ENCODE measurements around the gene ADPRH. TPM values are rescaled to one million over a fixed set of nuclear protein-coding genes. Genes with fewer than 3 reads are reported as not detected.
"Not testable (repeated sequence)": the region's sequence is repeated elsewhere in the genome, so short reads cannot be mapped to it uniquely, and the experiment has no call there.

ADPRH gene
- total RNA-seq, 1 donor from 2014 or later = 4.6 TPM

DNA sequence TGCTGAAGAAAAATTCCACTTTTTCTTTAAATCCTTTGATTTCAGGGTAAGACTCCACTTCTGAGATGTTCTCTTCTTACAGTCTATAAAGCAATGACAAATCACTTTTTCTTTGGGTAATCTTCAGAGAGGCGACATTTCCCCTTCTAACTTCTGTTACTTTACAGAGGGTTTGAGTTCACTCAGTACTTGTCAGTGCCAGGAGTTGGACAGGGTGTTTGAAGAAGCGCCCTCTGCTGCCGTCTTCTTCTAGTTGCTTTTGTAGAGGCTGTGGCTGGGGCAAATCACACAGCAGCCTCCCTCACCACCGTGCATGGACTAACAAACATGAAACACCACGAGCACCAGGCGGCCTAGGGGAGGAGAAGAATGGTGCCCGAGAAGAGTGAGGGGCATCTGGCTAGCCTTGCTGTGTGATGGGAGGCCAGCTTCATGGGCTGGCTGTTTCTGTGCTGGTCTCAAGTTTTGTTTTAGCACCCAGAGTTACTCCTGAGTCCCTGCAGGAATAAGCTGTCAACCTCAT is 19.8 kb upstream of the ADPRH start, which contains the start of gene CD80:
CD80 (minus strand) TSS at position 174 of the 523 bp plus-strand sequence. CDS start 1,886 bp downstream, outside the sequence.
- DNase-seq (ENCODE audit: low spot score) = no peak

DNA sequence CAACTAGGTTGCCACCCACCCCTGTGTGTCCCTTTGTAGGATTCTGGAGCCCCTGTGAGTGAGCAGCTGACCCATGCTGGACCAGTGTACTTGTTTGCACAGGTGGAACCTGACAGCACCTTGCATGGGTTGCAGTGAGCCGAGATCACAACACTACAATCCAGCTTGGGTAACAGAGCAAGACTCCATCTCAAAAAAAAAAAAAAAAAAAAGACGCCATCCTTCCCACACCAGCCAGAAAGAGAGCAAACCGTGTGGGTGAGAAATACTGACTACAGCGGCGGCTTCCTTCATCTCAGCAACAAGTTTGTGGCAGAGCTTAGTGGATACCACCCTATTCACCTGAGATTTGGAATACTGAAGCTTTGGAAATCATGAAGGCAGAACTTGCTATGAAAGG is 19.1 kb upstream of the ADPRH start:
- DNase-seq (ENCODE audit: low spot score) = no peak

DNA sequence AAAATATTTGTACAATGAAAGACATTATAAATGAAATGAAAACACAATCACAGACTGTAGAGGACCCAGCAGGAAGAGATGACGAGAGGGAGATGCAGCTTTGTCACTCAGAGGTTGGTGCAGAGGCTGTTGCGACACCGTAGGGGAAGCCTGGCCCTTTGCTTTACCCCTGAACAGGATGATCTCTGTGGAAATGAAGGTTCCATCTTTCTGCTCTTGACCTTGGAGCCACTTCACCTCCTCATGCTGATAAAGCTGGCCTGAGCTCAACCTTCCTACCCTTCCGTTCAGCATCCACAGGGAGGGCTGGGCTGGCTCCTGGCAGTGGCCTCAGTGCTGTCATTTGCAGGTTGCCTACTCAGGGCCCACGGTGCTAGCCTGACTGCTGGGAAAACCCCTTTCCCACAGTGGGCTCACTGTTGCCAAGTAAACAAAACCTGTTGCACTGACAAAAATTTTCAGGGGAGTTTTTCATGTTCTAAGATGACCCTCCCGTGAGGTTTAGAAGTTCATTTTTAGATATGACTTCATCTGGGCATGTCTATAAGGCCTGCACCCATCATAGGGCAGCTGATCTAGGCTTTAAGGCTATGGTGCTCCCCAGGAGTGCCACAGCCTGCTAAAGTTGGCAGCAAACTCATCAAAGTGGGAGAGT is 16.9 kb upstream of the ADPRH start:
- no peak for DNase-seq (ENCODE audit: low spot score)

DNA sequence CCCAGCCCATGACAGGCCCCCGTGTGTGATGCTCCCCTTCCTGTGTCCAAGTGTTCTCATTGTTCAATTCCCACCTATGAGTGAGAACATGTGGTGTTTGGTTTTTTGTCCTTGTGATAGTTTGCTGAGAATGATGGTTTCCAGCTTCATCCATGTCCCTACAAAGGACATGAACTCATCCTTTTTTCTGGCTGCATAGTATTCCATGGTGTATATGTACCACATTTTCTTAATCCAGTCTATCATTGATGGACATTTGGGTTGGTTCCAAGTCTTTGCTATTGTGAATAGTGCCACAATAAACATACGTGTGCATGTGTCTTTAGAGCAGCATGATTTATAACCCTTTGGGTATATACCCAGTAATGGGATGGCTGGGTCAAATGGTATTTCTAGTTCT is 16.0 kb upstream of the ADPRH start:
- not testable (repeated sequence) for DNase-seq (ENCODE audit: low spot score)

DNA sequence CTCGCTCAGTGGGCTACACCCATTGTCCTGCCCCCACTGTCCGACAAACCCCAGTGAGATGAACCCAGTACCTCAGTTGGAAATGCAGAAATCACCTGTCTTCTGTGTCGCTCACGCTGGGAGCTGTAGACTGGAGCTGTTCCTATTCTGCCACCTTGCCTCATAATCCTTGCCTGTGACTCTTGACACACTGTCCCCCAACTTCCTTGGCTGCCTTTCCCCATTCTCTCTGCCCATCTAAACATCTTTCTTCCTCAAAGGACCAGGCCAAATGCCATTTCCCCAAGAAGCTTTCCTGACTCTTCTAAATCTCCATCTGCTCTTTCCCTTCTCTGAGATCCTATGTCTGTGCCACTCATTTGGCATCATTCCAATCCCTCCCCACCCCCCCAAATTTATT is 10.1 kb upstream of the ADPRH start:
- DNase-seq (ENCODE audit: low spot score) = no peak

DNA sequence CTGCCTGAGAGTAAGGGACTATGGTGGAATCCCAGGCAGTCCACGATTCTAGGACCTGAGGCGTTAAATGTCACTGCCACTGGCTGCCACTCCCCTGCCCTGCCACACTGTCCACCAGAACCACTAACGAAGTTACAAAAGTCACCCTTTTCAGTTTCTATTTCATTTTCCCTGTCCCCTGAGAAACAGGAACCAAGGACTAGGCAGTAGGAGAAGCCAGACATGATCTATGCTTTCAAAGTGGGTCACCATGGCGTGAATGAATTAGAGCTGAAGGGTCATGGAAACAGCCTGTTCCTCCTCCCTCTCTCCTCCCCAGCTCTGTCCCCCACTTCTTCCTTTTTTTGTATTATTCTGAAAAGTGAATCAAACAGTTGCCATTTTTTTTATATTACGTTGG is 9.1 kb upstream of the ADPRH start:
- DNase-seq (ENCODE audit: low spot score) = peak; percentile 29

DNA sequence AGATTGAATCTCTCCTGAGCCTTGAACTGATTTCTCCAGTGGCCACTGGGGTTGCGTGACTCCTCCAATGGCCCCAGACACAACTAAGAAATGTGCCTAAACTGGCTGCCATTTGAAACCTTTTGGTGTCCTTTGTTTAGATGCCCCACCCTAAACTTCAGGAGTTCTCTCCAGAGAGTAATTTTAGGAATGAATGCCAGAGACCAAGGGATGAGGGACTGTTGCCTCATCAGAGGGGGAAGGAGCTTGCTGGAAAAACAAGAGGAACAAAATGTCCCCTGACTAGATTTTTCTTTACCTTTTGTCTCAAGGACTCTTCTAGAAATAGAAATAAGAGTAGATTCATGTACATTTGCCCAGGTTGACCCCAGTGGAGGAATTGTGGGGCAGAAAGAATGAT is 8.1 kb upstream of the ADPRH start:
- DNase-seq (ENCODE audit: low spot score) = no peak

DNA sequence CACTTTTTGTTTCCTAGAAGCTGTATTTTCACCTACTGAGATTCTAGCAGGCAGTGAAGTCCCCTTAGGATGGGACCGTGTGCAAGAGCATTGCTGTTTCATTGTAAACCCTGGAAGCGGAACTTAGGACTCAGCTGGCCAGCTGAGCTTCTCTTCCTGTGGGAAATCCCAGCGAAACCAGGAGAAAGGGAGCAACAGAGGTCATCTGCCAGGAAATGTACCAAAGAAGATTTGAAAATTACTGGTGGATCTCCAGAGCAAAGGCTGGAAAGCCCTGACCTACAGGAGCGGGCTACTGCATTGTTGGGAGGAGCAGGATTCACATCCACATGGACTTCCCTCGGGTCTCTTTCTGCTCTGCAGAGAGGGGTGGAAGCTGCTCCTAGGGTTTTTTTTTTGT is 7.6 kb upstream of the ADPRH start:
- DNase-seq (ENCODE audit: low spot score) = no peak

DNA sequence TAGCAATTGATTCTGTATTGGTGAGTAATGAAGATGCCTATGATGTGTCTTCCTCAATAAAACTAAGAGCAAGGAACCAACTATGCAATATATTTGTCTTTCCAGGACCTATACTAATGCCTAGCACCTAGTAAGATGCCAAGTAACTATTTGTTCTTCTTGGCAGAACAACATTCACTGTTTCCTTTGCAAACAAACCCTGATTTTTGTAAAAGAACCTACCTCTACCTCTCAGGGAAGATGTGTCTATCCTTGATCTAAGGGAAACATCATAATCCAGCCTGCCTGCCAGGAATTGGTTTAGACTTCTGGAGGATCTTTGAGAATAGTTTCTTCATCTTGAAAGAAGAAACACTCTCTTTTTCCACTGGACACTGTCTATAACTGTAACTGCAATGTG is 3.8 kb upstream of the ADPRH start:
- DNase-seq (ENCODE audit: low spot score) = no peak

DNA sequence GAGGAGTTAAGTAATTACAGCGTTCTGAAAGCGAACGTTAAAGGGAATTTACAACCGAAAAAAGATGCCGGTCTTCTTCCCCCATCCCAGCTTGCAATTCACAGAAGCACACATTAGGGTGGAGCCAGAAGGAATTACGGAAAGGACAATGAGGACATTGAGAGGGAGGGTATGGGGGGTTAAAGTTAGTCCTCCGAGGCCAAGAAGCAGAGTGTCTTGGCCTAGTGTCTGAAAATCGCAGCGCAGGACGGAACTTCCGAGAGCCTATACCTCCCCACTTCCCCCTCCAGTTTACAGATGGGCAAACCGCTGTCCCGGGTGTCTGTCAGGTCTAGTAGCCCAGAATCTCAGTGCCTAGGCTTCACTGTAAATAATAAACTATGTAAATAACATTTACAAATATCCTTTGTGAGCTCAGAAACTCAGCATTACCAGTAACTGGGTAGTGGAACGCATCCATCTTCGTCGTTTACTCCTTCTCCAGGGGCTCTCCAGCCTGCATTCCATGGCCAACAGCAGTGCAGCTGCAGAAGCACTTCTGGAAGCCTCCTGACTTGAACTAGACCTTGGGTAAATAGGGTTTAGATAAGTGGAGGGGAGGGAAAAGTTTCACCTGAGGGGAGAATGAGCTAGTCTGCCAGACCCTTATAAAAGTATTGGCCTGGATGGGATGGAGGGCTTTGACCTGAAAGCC is 922 bp downstream of the ADPRH start:
- DNase-seq (ENCODE audit: low spot score) = peak; percentile 66

DNA sequence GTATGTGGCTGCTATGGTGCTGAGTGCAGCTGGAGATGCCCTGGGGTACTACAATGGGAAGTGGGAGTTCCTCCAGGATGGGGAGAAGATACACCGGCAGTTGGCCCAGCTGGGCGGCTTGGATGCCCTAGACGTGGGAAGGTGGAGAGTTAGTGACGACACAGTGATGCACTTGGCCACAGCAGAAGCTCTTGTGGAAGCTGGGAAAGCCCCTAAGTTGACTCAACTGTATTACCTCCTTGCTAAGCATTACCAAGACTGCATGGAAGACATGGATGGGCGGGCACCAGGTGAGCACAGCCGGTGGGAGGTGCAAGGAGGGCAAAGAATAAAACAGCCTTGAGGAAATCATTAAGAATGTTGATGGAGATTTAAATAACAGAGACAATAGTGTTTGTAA is 2.9 kb downstream of the ADPRH start:
- DNase-seq (ENCODE audit: low spot score) = no peak

DNA sequence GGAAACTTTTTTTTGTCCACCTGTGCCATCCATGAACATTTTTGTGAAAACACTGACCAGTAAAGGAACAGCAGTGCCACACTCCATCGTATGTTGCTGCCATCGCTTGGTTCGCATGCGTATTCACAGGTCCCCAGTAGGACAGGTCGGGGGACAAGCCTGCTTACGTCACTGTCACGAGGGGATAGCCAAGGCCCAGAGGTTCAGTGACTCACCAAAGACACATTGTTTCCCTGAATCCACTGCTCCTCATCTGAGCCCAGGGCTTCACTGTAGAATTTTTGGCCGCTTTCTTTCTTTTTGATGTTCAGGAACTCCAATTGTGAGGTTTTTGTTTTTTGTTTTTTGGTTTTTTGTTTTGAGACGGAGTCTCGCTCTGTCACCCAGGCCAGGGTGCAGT is 5.9 kb downstream of the ADPRH start:
- DNase-seq (ENCODE audit: low spot score) = no peak

DNA sequence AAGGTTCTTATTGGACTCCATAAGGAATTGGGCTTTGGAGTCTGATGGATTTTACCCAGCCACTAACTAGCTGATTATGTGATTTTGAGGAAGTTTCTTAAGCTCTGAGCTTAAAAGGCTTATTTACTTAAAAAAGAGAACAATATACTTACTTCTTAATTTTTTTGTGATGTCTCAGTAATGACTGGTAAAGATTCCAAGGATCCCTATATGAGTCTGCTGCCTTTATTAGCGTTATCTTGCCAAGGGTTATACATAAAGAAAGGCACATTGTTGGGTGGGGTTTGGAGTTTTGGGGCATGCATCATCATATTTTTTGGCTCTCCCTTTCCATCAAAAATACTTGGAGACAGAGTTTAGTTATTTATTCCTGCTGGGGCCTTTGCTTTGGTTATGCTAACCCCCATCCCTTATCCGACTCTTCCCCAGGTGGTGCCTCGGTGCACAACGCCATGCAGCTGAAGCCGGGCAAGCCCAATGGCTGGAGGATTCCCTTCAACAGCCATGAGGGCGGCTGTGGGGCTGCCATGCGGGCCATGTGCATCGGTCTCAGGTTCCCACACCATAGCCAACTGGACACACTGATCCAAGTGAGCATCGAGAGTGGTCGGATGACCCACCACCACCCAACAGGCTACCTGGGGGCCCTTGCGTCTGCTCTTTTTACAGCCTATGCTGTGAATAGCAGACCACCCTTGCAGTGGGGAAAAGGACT is 6.7 kb downstream of the ADPRH start:
- DNase-seq (ENCODE audit: low spot score) = no peak

DNA sequence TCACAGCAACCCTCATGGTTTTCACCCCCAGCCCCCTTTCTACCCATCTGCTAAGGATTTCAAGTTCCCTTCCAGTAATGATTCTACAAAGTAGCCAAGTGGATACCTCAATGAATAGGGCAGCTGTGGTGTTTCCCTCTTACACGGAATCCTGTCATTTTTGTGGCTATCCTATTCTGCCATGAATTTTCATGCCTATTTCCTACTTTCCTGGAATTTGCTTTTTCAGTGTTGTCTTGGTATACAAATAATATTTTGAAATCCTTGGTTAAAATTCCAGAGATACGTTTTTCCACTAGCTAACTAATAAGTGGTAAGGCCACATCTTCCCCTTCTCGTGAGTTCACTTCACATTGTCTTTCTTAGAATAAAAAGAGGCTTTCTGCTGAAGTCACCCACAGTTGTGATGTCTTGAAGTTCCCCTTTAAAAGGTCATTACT is 7.5 kb downstream of the ADPRH start:
- no peak for DNase-seq (ENCODE audit: low spot score)

DNA sequence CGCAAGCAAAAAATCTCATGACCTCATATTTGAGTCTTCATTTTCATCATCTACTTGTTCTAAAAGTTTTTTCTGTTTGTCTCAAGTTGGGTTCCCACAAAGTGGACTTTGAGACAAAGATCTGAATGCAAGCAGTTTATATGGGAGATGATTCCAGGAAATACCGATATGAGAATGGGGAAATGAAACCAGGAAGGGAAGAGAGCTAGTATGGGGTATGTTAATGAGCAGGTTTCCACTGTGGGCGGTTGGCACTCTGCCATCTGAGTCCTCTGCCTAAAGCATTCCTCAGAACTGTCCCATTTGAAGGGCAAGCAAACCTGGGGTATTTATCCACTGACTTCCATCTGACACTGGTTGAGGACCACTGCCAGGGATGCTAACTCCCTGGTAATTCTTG is 8.8 kb downstream of the ADPRH start:
- no peak for DNase-seq (ENCODE audit: low spot score)

DNA sequence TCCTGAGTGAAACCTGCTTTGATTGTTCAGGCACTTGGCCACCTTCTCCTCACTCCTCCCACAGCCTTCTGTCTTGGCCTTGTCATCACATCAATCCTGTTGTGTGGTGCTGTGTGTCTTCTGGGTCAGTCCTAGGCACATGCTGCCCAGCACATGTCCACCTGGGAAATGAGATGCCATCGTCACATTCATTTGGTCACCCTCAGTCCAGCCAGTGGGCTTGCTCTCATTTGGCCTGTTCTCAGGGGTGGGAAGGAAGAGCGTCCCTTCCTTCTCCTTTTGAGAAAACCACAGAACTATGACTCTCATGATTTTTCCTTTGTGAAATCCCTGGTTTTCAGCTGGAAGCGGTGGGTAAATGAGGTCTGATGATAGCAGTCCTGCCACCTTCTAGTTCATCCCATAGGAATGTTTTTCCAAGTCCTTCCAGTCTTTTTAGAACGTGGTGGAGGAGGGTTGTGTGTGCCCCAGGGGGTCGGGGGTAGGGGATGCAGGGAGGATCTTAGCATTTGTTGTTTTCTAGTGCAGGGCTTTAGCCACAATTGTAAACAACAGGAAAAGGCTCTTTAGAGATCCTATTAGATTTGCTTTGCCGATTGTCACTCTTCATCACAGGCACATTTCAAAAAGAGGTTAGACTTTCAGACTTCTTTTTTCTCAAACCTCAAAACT is 9.9 kb downstream of the ADPRH start:
- DNase-seq (ENCODE audit: low spot score) = no peak

DNA sequence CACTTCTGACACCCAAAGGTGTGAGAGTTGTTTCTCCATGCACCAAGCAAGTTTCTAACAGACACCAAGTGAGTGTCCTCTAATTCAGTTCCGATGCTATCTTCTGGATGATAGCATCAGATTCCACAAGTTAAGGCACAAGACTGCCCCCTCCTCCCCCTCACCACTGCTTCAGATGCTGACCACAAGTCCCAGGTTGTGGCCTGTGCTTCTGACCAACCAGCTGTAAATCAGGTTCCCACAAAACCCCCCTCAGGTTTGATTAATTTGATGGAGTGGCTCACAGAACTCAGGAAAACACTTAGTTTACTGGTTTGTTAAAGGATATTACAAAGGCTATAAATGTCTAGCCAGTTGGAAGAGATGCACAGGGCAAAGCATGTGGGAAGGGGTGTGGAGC is 11.4 kb downstream of the ADPRH start:
- DNase-seq (ENCODE audit: low spot score) = no peak

DNA sequence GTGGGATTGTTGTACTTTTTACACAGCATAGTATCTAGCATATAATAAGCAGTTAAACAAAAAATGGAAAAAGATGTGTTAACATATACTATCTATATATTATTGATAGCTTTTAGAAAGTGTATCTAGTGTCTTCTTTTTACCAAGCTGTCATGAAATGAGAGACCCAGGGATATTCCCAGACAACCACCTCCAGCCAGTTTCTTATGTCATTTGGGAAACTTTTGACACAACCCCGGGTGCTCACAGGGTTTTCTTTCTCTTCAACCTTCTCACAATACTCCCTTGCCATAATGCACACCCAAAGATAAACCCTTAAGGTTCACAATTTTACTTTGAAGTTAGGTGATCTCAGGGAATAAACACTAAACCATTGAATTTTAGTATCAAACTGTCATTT is 13.6 kb downstream of the ADPRH start:
- no peak for DNase-seq (ENCODE audit: low spot score)

DNA sequence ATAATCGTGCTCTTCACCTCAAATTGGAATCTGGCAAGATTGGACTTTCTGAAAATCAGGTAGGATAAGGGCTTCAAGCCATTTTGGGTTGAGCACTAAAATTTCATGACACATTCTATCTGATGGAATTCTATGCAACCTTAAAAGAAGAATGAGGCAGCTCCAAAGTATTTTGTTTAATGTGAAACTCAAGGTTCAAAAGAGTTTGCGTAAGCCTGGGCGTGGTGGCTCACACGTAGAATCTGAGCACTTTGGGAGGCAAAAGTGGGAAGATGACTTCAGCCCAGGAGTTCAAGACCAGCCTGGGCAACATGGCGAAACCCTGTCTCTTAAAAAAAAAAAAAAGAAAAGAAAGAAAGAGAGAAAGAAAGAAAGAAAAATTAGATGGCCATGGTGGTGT is 14.8 kb downstream of the ADPRH start:
- no peak for DNase-seq (ENCODE audit: low spot score)

DNA sequence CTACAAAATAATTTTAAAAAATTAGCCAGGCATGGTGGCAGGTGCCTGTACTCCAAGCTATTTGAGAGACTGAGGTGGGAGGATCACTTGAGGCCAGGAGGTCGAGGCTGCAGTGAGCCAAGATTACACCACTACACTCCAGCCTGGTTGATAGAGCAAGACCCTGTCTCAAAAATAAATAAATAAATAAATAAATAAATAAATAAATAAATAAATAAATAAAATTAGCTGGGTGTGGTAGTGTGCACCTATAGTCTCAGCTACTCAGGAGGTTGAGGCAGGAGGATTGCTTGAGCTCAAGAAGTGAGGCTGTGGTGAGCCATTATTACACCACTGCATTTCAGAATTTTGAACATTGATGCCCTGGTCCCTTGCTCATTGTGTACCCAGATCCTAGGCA is 15.6 kb downstream of the ADPRH start:
- not testable (repeated sequence) for DNase-seq (ENCODE audit: low spot score)

DNA sequence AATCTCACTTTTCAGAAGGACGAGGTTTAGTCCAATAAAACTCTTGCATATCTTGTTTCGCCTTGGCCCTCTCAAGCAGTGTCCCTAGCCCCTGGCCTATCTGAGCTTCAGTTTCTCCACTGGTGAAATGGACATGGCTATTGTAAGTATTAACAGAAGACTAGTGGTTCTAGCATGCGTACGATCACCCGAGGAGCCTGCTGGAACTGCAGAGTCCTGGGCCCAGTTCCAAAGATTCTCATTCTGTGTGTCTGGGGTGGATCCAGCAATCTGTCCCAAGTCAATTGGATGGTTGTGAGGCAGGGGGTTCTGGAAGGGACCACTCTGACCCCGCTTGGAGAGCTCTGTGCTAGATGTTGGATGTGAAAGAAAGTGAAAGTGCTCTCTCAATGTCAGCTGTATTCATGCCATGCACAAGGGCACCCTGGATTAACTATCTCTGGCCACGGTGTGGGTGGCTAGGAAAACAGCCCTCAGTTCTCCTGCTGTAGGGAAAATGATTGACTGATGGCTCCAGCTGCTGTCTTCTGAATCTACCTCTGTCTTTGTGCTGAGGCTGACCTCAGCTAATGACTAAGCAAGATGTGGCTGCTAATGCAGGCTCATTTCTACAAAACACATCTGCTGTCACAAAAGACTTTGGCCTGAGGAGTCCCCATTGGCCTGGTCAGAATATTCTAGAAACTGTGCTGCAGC is 16.5 kb downstream of the ADPRH start:
- no peak for DNase-seq (ENCODE audit: low spot score)
